MM.1S (cell line): Measurements from ENCODE around the gene MEIS2.

ENCODE experiments used
- CTCF ChIP-seq: fragments of 300-600 bp; sonication (generic); IDR thresholded peaks from 2 replicates; pipeline ENCODE4 v1.5.1; 2016; ENCODE audit warnings: antibody characterized with exemption, low read length, mixed read lengths
- EZH2 ChIP-seq: fragments of 300-600 bp; sonication (generic); optimal IDR thresholded peaks from 2 replicates; pipeline ENCODE3; 2017; ENCODE audit warnings: low read depth, mild to moderate bottlenecking, antibody characterized with exemption, low read length, mixed read lengths

- no peak for TF ChIP-seq CTCF
- no peak for TF ChIP-seq EZH2
Measured at GRCh38 chr15:36958606-36959005, 141.7 kb downstream of the MEIS2 start.
